ENCODE results near the gene CEP20.

GRCh38 chr16:15900901-15901500, 12.6 kb upstream of the CEP20 start:
- TF ChIP-seq, protein P1, sequence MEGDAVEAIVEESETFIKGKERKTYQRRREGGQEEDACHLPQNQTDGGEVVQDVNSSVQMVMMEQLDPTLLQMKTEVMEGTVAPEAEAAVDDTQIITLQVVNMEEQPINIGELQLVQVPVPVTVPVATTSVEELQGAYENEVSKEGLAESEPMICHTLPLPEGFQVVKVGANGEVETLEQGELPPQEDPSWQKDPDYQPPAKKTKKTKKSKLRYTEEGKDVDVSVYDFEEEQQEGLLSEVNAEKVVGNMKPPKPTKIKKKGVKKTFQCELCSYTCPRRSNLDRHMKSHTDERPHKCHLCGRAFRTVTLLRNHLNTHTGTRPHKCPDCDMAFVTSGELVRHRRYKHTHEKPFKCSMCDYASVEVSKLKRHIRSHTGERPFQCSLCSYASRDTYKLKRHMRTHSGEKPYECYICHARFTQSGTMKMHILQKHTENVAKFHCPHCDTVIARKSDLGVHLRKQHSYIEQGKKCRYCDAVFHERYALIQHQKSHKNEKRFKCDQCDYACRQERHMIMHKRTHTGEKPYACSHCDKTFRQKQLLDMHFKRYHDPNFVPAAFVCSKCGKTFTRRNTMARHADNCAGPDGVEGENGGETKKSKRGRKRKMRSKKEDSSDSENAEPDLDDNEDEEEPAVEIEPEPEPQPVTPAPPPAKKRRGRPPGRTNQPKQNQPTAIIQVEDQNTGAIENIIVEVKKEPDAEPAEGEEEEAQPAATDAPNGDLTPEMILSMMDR (IDR thresholded peaks at IDR 0.05), result no peak
- no peak for TF ChIP-seq EZH2 (IDR thresholded peaks at IDR 0.05)
- no peak for TF ChIP-seq EZH2phosphoT487 (IDR thresholded peaks at IDR 0.05)
